NCI-H1092 (cell line): ENCODE data around the gene FCN2.
"Not testable (repeated sequence)": the region's sequence is repeated elsewhere in the genome, so short reads cannot be mapped to it uniquely, and the experiment has no call there.

Experiments used
- DNase-seq: peaks from one replicate; lab custom pipeline; 2025; lab: John Stamatoyannopoulos, UW

FCN2 gene

GRCh38 chr9:134847752-134848432, 32.7 kb upstream of the FCN2 start:
- DNase-seq: no peak

- DNase-seq: no peak
Measured at GRCh38 chr9:134848504-134848903, 32.1 kb upstream of the FCN2 start.

GRCh38 chr9:134850611-134851010, 30.0 kb upstream of the FCN2 start:
- DNase-seq: no peak

GRCh38 chr9:134851020-134851419, 29.6 kb upstream of the FCN2 start:
- DNase-seq: no peak

- no peak for DNase-seq
Measured at GRCh38 chr9:134852906-134853654, 27.5 kb upstream of the FCN2 start.

GRCh38 chr9:134853893-134854292, 26.7 kb upstream of the FCN2 start:
- no peak for DNase-seq

- DNase-seq: no peak
Measured at GRCh38 chr9:134854541-134854981, 26.0 kb upstream of the FCN2 start.

GRCh38 chr9:134855231-134855899, 25.2 kb upstream of the FCN2 start:
- no peak for DNase-seq

GRCh38 chr9:134855900-134856377, 24.7 kb upstream of the FCN2 start:
- DNase-seq: no peak

- not testable (repeated sequence) for DNase-seq
Measured at GRCh38 chr9:134857451-134857850, 23.2 kb upstream of the FCN2 start.

- no peak for DNase-seq
Measured at GRCh38 chr9:134858051-134858841, 22.4 kb upstream of the FCN2 start.

GRCh38 chr9:134860510-134860909, 20.1 kb upstream of the FCN2 start:
- DNase-seq: no peak

- no peak for DNase-seq
Measured at GRCh38 chr9:134861595-134862334, 18.8 kb upstream of the FCN2 start.

- DNase-seq: no peak
Measured at GRCh38 chr9:134863306-134863902, 17.2 kb upstream of the FCN2 start.

GRCh38 chr9:134863941-134864820, 16.4 kb upstream of the FCN2 start:
- no peak for DNase-seq

GRCh38 chr9:134864821-134865190, 15.8 kb upstream of the FCN2 start:
- DNase-seq: no peak

GRCh38 chr9:134867917-134868750, 12.5 kb upstream of the FCN2 start:
- DNase-seq: no peak

- DNase-seq: no peak
Measured at GRCh38 chr9:134868751-134869553, 11.7 kb upstream of the FCN2 start.
